ENCODE measurements around the gene MKS1.

The MKS1 gene

GRCh38 chr17:58166682-58167081 lies 52.4 kb downstream of the MKS1 start, which contains the start of gene OR4D2:
Gene OR4D2, plus strand, starts transcription at chr17:58166982. Its CDS starts 2,674 bp downstream, at chr17:58169656.
- no peak for DNase-seq (ENCODE audit: low read depth)
- H3K4me3 ChIP-seq (ENCODE audit: low read length): no peak within 1 kb of the TSS
- TF ChIP-seq, protein P1, sequence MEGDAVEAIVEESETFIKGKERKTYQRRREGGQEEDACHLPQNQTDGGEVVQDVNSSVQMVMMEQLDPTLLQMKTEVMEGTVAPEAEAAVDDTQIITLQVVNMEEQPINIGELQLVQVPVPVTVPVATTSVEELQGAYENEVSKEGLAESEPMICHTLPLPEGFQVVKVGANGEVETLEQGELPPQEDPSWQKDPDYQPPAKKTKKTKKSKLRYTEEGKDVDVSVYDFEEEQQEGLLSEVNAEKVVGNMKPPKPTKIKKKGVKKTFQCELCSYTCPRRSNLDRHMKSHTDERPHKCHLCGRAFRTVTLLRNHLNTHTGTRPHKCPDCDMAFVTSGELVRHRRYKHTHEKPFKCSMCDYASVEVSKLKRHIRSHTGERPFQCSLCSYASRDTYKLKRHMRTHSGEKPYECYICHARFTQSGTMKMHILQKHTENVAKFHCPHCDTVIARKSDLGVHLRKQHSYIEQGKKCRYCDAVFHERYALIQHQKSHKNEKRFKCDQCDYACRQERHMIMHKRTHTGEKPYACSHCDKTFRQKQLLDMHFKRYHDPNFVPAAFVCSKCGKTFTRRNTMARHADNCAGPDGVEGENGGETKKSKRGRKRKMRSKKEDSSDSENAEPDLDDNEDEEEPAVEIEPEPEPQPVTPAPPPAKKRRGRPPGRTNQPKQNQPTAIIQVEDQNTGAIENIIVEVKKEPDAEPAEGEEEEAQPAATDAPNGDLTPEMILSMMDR (conservative IDR thresholded peaks at IDR 0.05; ENCODE audit: low read length): no peak

GRCh38 chr17:58165981-58166380 lies 53.1 kb downstream of the MKS1 start:
- no peak for DNase-seq (ENCODE audit: low read depth)
- no peak overlapping the region for H3K4me3 ChIP-seq (ENCODE audit: low read length)
- TF ChIP-seq, protein P1 (conservative IDR thresholded peaks at IDR 0.05; ENCODE audit: low read length): no peak

- TF ChIP-seq, protein P1 (conservative IDR thresholded peaks at IDR 0.05; ENCODE audit: low read length): no peak
Observed at GRCh38 chr17:58161566-58161965, 57.5 kb downstream of the MKS1 start.

DNA sequence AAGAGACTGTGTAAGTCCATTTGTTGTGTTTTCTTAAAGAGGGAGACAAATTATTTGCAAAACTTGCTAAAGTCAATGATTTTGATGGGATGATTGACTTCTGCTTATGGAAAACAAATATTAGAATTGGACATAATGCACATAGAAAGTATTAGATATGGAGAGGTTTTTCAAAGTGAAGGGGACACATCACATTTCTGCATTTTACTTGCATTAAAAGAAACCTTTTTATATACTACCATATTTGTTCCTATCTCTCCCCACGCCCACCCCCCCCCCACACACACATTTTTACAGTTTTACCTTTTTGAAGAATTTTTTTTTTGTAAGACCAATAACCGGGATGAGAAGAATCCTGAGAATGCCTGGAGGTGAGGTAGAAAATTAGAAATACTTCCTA lies 60.9 kb downstream of the MKS1 start:
- no peak for DNase-seq (ENCODE audit: low read depth)
- no peak overlapping the region for H3K4me3 ChIP-seq (ENCODE audit: low read length)
- TF ChIP-seq, protein P1 (conservative IDR thresholded peaks at IDR 0.05; ENCODE audit: low read length): no peak

More at GRCh38 chr17:58161566-58161965, 57.5 kb downstream of the MKS1 start:
- DNase-seq (ENCODE audit: low read depth): no peak
- no peak overlapping the region for H3K4me3 ChIP-seq (ENCODE audit: low read length)

- TF ChIP-seq, protein P1 (conservative IDR thresholded peaks at IDR 0.05; ENCODE audit: low read length): no peak
- H3K4me3 ChIP-seq (ENCODE audit: low read length): no peak overlapping the region; the same call in 1 of the 2 replicates
- DNase-seq (ENCODE audit: low read depth): no peak
Observed at GRCh38 chr17:58156839-58157803, 61.9 kb downstream of the MKS1 start.

All from AG10803 (cell line).